ENCODE results near the gene PPM1K.
"Not testable (repeated sequence)": the region's sequence is repeated elsewhere in the genome, so short reads cannot be mapped to it uniquely, and the experiment has no call there.

Gene PPM1K

GRCh38 chr4:88284439-88285234 is at the start of gene PPM1K:
TSS of gene PPM1K (minus strand) at chr4:88284561. CDS start at chr4:88278583, 5,978 bp downstream.
- DNase-seq: peak; percentile 99

GRCh38 chr4:88333741-88334405 is 49.5 kb upstream of the PPM1K start:
- DNase-seq: no peak

- DNase-seq: no peak
These were observed 43.3 kb upstream of the PPM1K start for GRCh38 chr4:88327665-88328064.

- peak; percentile 26 for DNase-seq
These were observed 36.5 kb upstream of the PPM1K start for GRCh38 chr4:88320780-88321373.

GRCh38 chr4:88320224-88320779 is 35.9 kb upstream of the PPM1K start:
- DNase-seq: no peak

GRCh38 chr4:88318751-88319350 is 34.5 kb upstream of the PPM1K start:
- DNase-seq: no peak

- DNase-seq: no peak
These were observed 31.2 kb upstream of the PPM1K start for GRCh38 chr4:88315460-88316017.

GRCh38 chr4:88313088-88313624 is 28.8 kb upstream of the PPM1K start:
- not testable (repeated sequence) for DNase-seq

- no peak for DNase-seq
These were observed 24.2 kb upstream of the PPM1K start for GRCh38 chr4:88308587-88308986.

GRCh38 chr4:88297725-88298454 is 13.5 kb upstream of the PPM1K start:
- DNase-seq: no peak

- no peak for DNase-seq
These were observed 12.8 kb upstream of the PPM1K start for GRCh38 chr4:88297212-88297516.

- DNase-seq: no peak
These were observed 12.3 kb upstream of the PPM1K start for GRCh38 chr4:88296413-88297211.

- DNase-seq: no peak
These were observed 11.3 kb upstream of the PPM1K start for GRCh38 chr4:88295656-88296055.

- DNase-seq: no peak
These were observed 6.6 kb upstream of the PPM1K start for GRCh38 chr4:88291003-88291402.

GRCh38 chr4:88286897-88287296 is 2.5 kb upstream of the PPM1K start:
- no peak for DNase-seq

- no peak for DNase-seq
These were observed 883 bp upstream of the PPM1K start for GRCh38 chr4:88285235-88285653.

- DNase-seq: peak; percentile 56
These were observed 511 bp downstream of the PPM1K start for GRCh38 chr4:88283661-88284438.

- DNase-seq: no peak
These were observed 4.0 kb downstream of the PPM1K start for GRCh38 chr4:88280228-88280795.

GRCh38 chr4:88277711-88278225 is 6.6 kb downstream of the PPM1K start:
- DNase-seq: no peak

Measured in CD4-positive, alpha-beta T cell treated with Interleukin-21 for 1 hour (primary cell).